GM10248 (cell line): ENCODE data around the gene MCAM.

Source experiments
- CTCF ChIA-PET: fragments of 300-600 bp; sonication (Branson Sonifier 250); formaldehyde crosslinking; extraction: SDS; loops from one replicate; lab custom pipeline; 2021; ENCODE audit warnings: antibody characterized with exemption; lab: Yijun Ruan, JAX
- POLR2A ChIA-PET: fragments of 350-650 bp; sonication (Branson Sonifier 250); formaldehyde crosslinking; extraction: SDS; loops from one replicate; lab custom pipeline; 2020; ENCODE audit warnings: antibody characterized with exemption; lab: Yijun Ruan, JAX
- DNase-seq: peaks from one replicate; pipeline ENCODE4 v3.0.0; 2012; ENCODE audit errors: extremely low spot score
- CTCF ChIP-seq: IDR thresholded peaks from 2 replicates; pipeline ENCODE4 v1.5.1; 2012; ENCODE audit warnings: mild to moderate bottlenecking, low read depth; ENCODE audit errors: extremely low read depth, missing control alignments, control extremely low read depth

MCAM gene

GRCh38 chr11:119355091-119355843, 38.3 kb upstream of the MCAM start:
- DNase-seq = no peak
- TF ChIP-seq CTCF = no peak
- POLR2A ChIA-PET = no interaction called here
- CTCF ChIA-PET = interaction anchor here (1.0 to 5.1 kb wide), 19 partner anchors 8 to 980 kb away, joined by 3 to 159 read pairs (median 8); partner anchors contain the start of genes C1QTNF5, NLRX1, RNF26 and USP2

GRCh38 chr11:119352857-119353260, 35.9 kb upstream of the MCAM start:
- no peak for TF ChIP-seq CTCF
- DNase-seq = no peak
- CTCF ChIA-PET = interaction anchor here (0.7 to 2.6 kb wide), 5 partner anchors 15 to 181 kb away, joined by 3 to 10 read pairs (median 6); partner anchors contain the start of gene USP2
- POLR2A ChIA-PET = no interaction called here

GRCh38 chr11:119351232-119351631, 34.3 kb upstream of the MCAM start:
- DNase-seq = no peak
- no peak for TF ChIP-seq CTCF
- ChIA-PET CTCF (interaction anchor here (0.8 to 4.5 kb wide), 3 partner anchors 13 to 124 kb away, joined by 3 to 43 read pairs (median 3); no protein-coding TSS in a partner anchor), POLR2A (no interaction called here)

GRCh38 chr11:119350302-119350701, 33.4 kb upstream of the MCAM start:
- POLR2A ChIA-PET = no interaction called here
- no peak for DNase-seq
- CTCF ChIA-PET = interaction anchor here (0.8 to 4.5 kb wide), 7 partner anchors 12 to 125 kb away, joined by 3 to 43 read pairs (median 3); no protein-coding TSS in a partner anchor
- no peak for TF ChIP-seq CTCF

- DNase-seq = no peak
- ChIA-PET CTCF (interaction anchor here (1.3 to 6.4 kb wide), 7 partner anchors 8 to 760 kb away, joined by 3 to 44 read pairs (median 11); no protein-coding TSS in a partner anchor), POLR2A (no interaction called here)
- no peak for TF ChIP-seq CTCF
These were observed 31.1 kb upstream of the MCAM start for GRCh38 chr11:119347940-119348605.

GRCh38 chr11:119347242-119347641, 30.3 kb upstream of the MCAM start:
- ChIA-PET CTCF (interaction anchor here (0.8 to 6.4 kb wide), 7 partner anchors 9 to 133 kb away, joined by 3 to 44 read pairs (median 11); no protein-coding TSS in a partner anchor), POLR2A (no interaction called here)
- no peak for TF ChIP-seq CTCF
- no peak for DNase-seq
